Neutrophil (primary cell): ENCODE measurements around the gene PHAF1.

Source experiments
- H3K27ac ChIP-seq: fragments of 200-600 bp; sonication (generic); 2 replicates; pipeline ENCODE4 v1.5.1; 2016; ENCODE audit warnings: mild to moderate bottlenecking, moderate library complexity
- H3K27me3 ChIP-seq: fragments of 200-600 bp; sonication (generic); 2 replicates; pipeline ENCODE4 v1.6.0; 2016; ENCODE audit warnings: mild to moderate bottlenecking
- H3K36me3 ChIP-seq: fragments of 200-600 bp; sonication (generic); 2 replicates; pipeline ENCODE4 v1.5.1; 2017
- H3K4me1 ChIP-seq, 2 experiments: fragments of 200-600 bp in 1 of 2; sonication (generic) in 1 of 2; 1 replicate in 1 of 2; 2 replicates in 1 of 2; pipeline versions ENCODE4 v1.5.1 to v1.6.1; 2013 to 2016; ENCODE audit warnings: low read depth in 1 of 2, low read length in 1 of 2, mild to moderate bottlenecking in 1 of 2, moderate library complexity in 1 of 2; ENCODE audit not compliant: control insufficient read depth in 1 of 2, insufficient read depth in 1 of 2
- H3K4me3 ChIP-seq, 2 experiments: fragments of 200-600 bp in 1 of 2; sonication (generic) in 1 of 2; 1 replicate in 1 of 2; 2 replicates in 1 of 2; pipeline ENCODE4 v1.5.1; 2013 to 2016; ENCODE audit warnings: low read depth in 1 of 2, low read length in 1 of 2, mild to moderate bottlenecking in 1 of 2, moderate library complexity in 1 of 2
- H3K9me3 ChIP-seq: fragments of 200-600 bp; sonication (generic); 2 replicates; pipeline ENCODE4 v1.5.1; 2016
- CTCF ChIP-seq: fragments of 200-600 bp; sonication (generic); IDR thresholded peaks from 2 replicates; pipeline ENCODE4 v1.5.1; 2016; ENCODE audit warnings: antibody characterized with exemption

The PHAF1 gene

GRCh38 chr16:67104061-67104460 lies 5.7 kb upstream of the PHAF1 start:
- H3K36me3 ChIP-seq: peaks cover 18% of the 10 kb centered on the region
- peak overlapping the region; percentile 77 for H3K27ac ChIP-seq
- no peak overlapping the region for H3K4me3 ChIP-seq
- no peak for TF ChIP-seq CTCF
- no peaks in the 10 kb centered on the region for H3K27me3 ChIP-seq
- H3K4me1 ChIP-seq: peaks cover 25 to 26% of the 10 kb centered on the region in 2 experiments
- H3K9me3 ChIP-seq: no peaks in the 10 kb centered on the region

GRCh38 chr16:67104845-67105244 lies 4.9 kb upstream of the PHAF1 start:
- H3K4me3 ChIP-seq: peak overlapping the region; percentile 23 to 32
- H3K27ac ChIP-seq: peak overlapping the region; percentile 77
- TF ChIP-seq CTCF: no peak
- peaks cover 13% of the 10 kb centered on the region for H3K36me3 ChIP-seq
- H3K4me1 ChIP-seq: peaks cover 32 to 33% of the 10 kb centered on the region in 2 experiments
- no peaks in the 10 kb centered on the region for H3K27me3 ChIP-seq
- no peaks in the 10 kb centered on the region for H3K9me3 ChIP-seq

- Histone ChIP-seq H3K9me3 (no peaks in the 10 kb centered on the region), H3K4me3 (peak overlapping the region; percentile 23 to 32), H3K27me3 (no peaks in the 10 kb centered on the region), H3K4me1 (peaks cover 35% of the 10 kb centered on the region in 2 experiments), H3K27ac (peak overlapping the region; percentile 77), H3K36me3 (peaks cover 9% of the 10 kb centered on the region)
- no peak for TF ChIP-seq CTCF
These were observed 4.5 kb upstream of the PHAF1 start for GRCh38 chr16:67105246-67105645.

GRCh38 chr16:67105881-67106280 lies 3.9 kb upstream of the PHAF1 start:
- Histone ChIP-seq H3K4me3 (no peak overlapping the region), H3K27ac (peak overlapping the region; percentile 77), H3K27me3 (no peaks in the 10 kb centered on the region), H3K4me1 (peaks cover 41 to 42% of the 10 kb centered on the region in 2 experiments), H3K36me3 (peaks cover 7% of the 10 kb centered on the region), H3K9me3 (no peaks in the 10 kb centered on the region)
- TF ChIP-seq CTCF: no peak

- Histone ChIP-seq H3K27ac (no peak overlapping the region), H3K4me1 (peaks cover 54 to 64% of the 10 kb centered on the region in 2 experiments), H3K27me3 (no peaks in the 10 kb centered on the region), H3K9me3 (no peaks in the 10 kb centered on the region), H3K36me3 (no peaks in the 10 kb centered on the region), H3K4me3 (no peak overlapping the region)
- TF ChIP-seq CTCF: no peak
These were observed 1.3 kb upstream of the PHAF1 start for GRCh38 chr16:67108489-67108888.

- Histone ChIP-seq H3K36me3 (no peaks in the 10 kb centered on the region), H3K27ac (peak overlapping the region; percentile 81), H3K4me1 (peaks cover 54 to 64% of the 10 kb centered on the region in 2 experiments), H3K27me3 (no peaks in the 10 kb centered on the region), H3K9me3 (no peaks in the 10 kb centered on the region), H3K4me3 (peak overlapping the region; percentile 82 to 98)
- no peak for TF ChIP-seq CTCF
These were observed 772 bp upstream of the PHAF1 start for GRCh38 chr16:67108931-67109406.
